ENCODE measurements around the gene HS1BP3. TPM values are rescaled to one million over a fixed set of nuclear protein-coding genes. Genes with fewer than 3 reads are reported as not detected.
A peak's percentile ranks its signal among the peaks of the same experiment; 100 is the strongest.

The HS1BP3 gene
- total and polyA plus RNA-seq, 9 of the 15 experiments (the other 6 are each of a cell fraction or from before 2014, with no cell fraction given) = 0.41 to 8.3 (median 5.9) TPM

- TF ChIP-seq CHD7 (IDR thresholded peaks at IDR 0.05; ENCODE audit: low read depth, low read length) (no peak), TRIM24 (IDR thresholded peaks at IDR 0.05) (peak; percentile 81 to 82; a peak in 3 of 4 replicates), NFIX (CRISPR knock-in tag; IDR thresholded peaks at IDR 0.05; ENCODE audit: low read depth) (no peak), KAT8 (IDR thresholded peaks at IDR 0.05; ENCODE audit: low read depth) (no peak), SMARCA4 (IDR thresholded peaks at IDR 0.05) (peak; percentile 95), E2F4 (CRISPR knock-in tag; IDR thresholded peaks at IDR 0.05; ENCODE audit: low read depth) (no peak), ZNF57 (CRISPR knock-in tag; IDR thresholded peaks at IDR 0.05) (peak; percentile 42; the same call in 1 of the 2 replicates), C11orf30 (IDR thresholded peaks at IDR 0.05; ENCODE audit: low read depth) (peak; percentile 84), RBM15 (IDR thresholded peaks at IDR 0.05; ENCODE audit: insufficient read depth, low read length) (no peak), ZEB2 (IDR thresholded peaks at IDR 0.05) (peak; percentile 21; the same call in 1 of the 2 replicates), SAFB (IDR thresholded peaks at IDR 0.05; ENCODE audit: borderline replicate concordance, low read depth, low read length) (no peak), EZH2 (IDR thresholded peaks at IDR 0.05; ENCODE audit: borderline replicate concordance, low read depth, low read length) (no peak), THRAP3 (IDR thresholded peaks at IDR 0.05; ENCODE audit: borderline replicate concordance) (no peak), ZBTB7A (IDR thresholded peaks at IDR 0.05; ENCODE audit: borderline replicate concordance, control insufficient read depth, low read depth, low read length) (peak; percentile 85), BACH1 (tag; IDR thresholded peaks at IDR 0.05) (peak; percentile 86), STAT5B (CRISPR knock-in tag; IDR thresholded peaks at IDR 0.05) (no peak)
These were observed 71.7 kb downstream of the HS1BP3 start (continued) for GRCh38 chr2:20578895-20579825.
